Heart right ventricle (tissue), 16 donors: ENCODE results near the gene KIFC3. TPM values are rescaled to one million over a fixed set of nuclear protein-coding genes. Genes with fewer than 3 reads are reported as not detected.

Experiments used
- ATAC-seq, 8 donors: fragments of 200-7000 bp; cut with Tn5 transposase; one replicate each; pipeline ENCODE4 v1.9.1; 2020; ENCODE audit warnings: mild to moderate bottlenecking in 8 of 8, moderate library complexity in 8 of 8, moderate number of reproducible peaks in 1 of 8
- DNase-seq, 2 donors: peaks; one replicate each; pipeline ENCODE4 v3.0.0-alpha.2; 2020
- H3K27ac ChIP-seq, 10 donors: fragments of 200-600 bp; sonication (generic) in 2 of 10; one replicate each; pipeline versions ENCODE4 v1.5.0 to v1.8.0; 2020 to 2022; ENCODE audit warnings: mild to moderate bottlenecking in 3 of 10
- H3K27me3 ChIP-seq, 7 donors: fragments of 200-600 bp; one replicate each; pipeline ENCODE4 v1.8.0; 2021 to 2022; ENCODE audit warnings: mild to moderate bottlenecking in 2 of 7
- H3K36me3 ChIP-seq, 9 donors: fragments of 200-600 bp; sonication (generic) in 1 of 9; one replicate each; pipeline versions ENCODE4 v1.5.0 to v1.8.0; 2020 to 2022; ENCODE audit warnings: mild to moderate bottlenecking in 2 of 9
- H3K4me1 ChIP-seq, 9 donors: fragments of 200-600 bp; sonication (generic) in 1 of 9; one replicate each; pipeline versions ENCODE4 v1.5.0 to v1.8.0; 2020 to 2022; ENCODE audit warnings: mild to moderate bottlenecking in 4 of 9
- H3K4me3 ChIP-seq, 10 donors: fragments of 200-600 bp; sonication (generic) in 2 of 10; one replicate each; pipeline versions ENCODE4 v1.5.0 to v1.8.0; 2020 to 2022; ENCODE audit warnings: mild to moderate bottlenecking in 7 of 10, moderate library complexity in 2 of 10
- H3K9me3 ChIP-seq, 11 donors: fragments of 200-600 bp in 10 of 11; sonication (generic) in 2 of 11; one replicate each; pipeline versions ENCODE4 v1.5.0 to v1.8.0; 2013 to 2022; ENCODE audit warnings: mild to moderate bottlenecking in 2 of 11, control low read depth in 1 of 11, moderate library complexity in 1 of 11
- CTCF ChIP-seq, 9 donors: fragments of 200-600 bp; sonication (generic) in 2 of 9; IDR thresholded peaks; one replicate each; pipeline versions ENCODE4 v1.5.0 to v1.8.0; 2021 to 2022; ENCODE audit warnings: antibody characterized with exemption in 9 of 9, mild to moderate bottlenecking in 5 of 9, moderate library complexity in 1 of 9
- WGBS, 2 donors: extraction: QIAGEN DNeasy Blood & Tissue Kit; methylation state at CpG; one replicate each; pipeline ENCODE4 v1.1.7; 2013; ENCODE audit warnings: inconsistent platforms in 1 of 2; 5-methylcytosine and 5-hydroxymethylcytosine counted together
- intact Hi-C, 10 donors: fragments of 100-400 bp; cut with DNase I; formaldehyde crosslinking; loops; one replicate each; pipeline versions ENCODE4 v1.11.1 to v1.14.2; 2022
- polyA plus RNA-seq, 2 donors: library from polyadenylated mRNA; stranded (reverse); fragments of 200-250 nt; gene quantifications; one replicate each; pipeline ENCODE4 v1.2.3, GENCODE V29; 2013
- total RNA-seq, 10 donors: library from RNA; stranded (reverse); fragmentation: NEBNext Ultra II Directional in 3 of 10; extraction: Animal tissue kit (Norgen Biotek cat#: 25700) in 3 of 10; gene quantifications; one replicate each; pipeline versions ENCODE4 v1.2.1 to v1.2.4, GENCODE V29; 2021 to 2023
- donor health status: Arrhythmogenic right ventricular cardiomyopathy.
- donor health status: ischemic (EF 13 %, LVEDD 7.1; RV severe dilation, severe dysfunction).
- donor health status: healthy with polysubstance abuse.
- donor health status: DM: no; HTN: yes; CAD: no.
- donor health status: DM: no; HTN: no; CAD: no.
- donor health status: ischemic (EF 25% LVEDD 6.9; RV normal size, moderate dysfunction).
- donor health status: ischemic (EF 25% LVEDD 5.7; RV mildly dilated, moderate dysfunction).
- donor health status: healthy.
- donor health status: DM: yes; HTN: yes; CAD: no.
- donor health status: Ischemic cardiomyopathy.
- donor health status: ischemic (EF 35%, LVEDD 5.7; RV mildly dilated, moderate dysfunction).
- donor health status: nonischemic (EF 11% LVEDD 7.7; RV severe dilation, severe dysfunction).
- donor health status: DM: yes; HTN: yes; CAD: no.
- donor health status: PGD.
- donor health status: ischemic (EF 29% LVEDD 5.4; RV normal size, mild dysfunction).
- donor health status: nonischemic (EF 23%, LVEDD 6.1; RV moderate dilation, normal function).

The KIFC3 gene
- total and polyA plus RNA-seq, 12 donors, result 42.5 to 97.4 (median 63.5) TPM

GRCh38 chr16:57756424-57757325 is 45.6 kb downstream of the KIFC3 start:
- ATAC-seq (peak in 2 of 8 donors; percentile 1 to 2), DNase-seq (no peak)
- intact Hi-C loops, result loop anchor here (1.0 to 10.0 kb wide), 11 partner anchors 46 to 251 kb away; partner anchors contain the start of genes USB1 (in 4 of the 10), ZNF319 (in 4 of the 10) and KIFC3 (in 2 of the 10)
- H3K9me3 ChIP-seq, result no peaks in the 10 kb centered on the region
- no peak for TF ChIP-seq CTCF (IDR thresholded peaks at IDR 0.05)
- no peaks in the 10 kb centered on the region for H3K27me3 ChIP-seq
- peaks cover 0 to 90% (median 21%) of the 10 kb centered on the region in 9 donors for H3K36me3 ChIP-seq
- 82 to 85% methylated on average over 15 of the region's 15 CpGs for WGBS, 2 donors
- peak overlapping the region in 3 of 10 donors; percentile 62 to 80 (median 79) for H3K27ac ChIP-seq
- peaks cover 0 to 35% (median 17%) of the 10 kb centered on the region in 9 donors for H3K4me1 ChIP-seq
- no peak overlapping the region for H3K4me3 ChIP-seq

GRCh38 chr16:57755726-57756423 is 46.4 kb downstream of the KIFC3 start:
- Histone ChIP-seq H3K9me3 (no peaks in the 10 kb centered on the region), H3K27me3 (no peaks in the 10 kb centered on the region), H3K27ac (no peak overlapping the region), H3K4me1 (peaks cover 0 to 35% (median 17%) of the 10 kb centered on the region in 9 donors), H3K36me3 (peaks cover 0 to 90% (median 21%) of the 10 kb centered on the region in 9 donors), H3K4me3 (no peak overlapping the region)
- 75 to 77% methylated on average over 18 of the region's 18 CpGs for WGBS, 2 donors
- DNase-seq (no peak), ATAC-seq (no peak)
- intact Hi-C loops, result loop anchor here in 9 of 10 donors (2.0 to 10.0 kb wide), 9 partner anchors 46 to 251 kb away; partner anchors contain the start of genes USB1 (in 4 of the 9), ZNF319 (in 4 of the 9) and KIFC3 (in 2 of the 9)
- TF ChIP-seq CTCF (IDR thresholded peaks at IDR 0.05), result no peak

GRCh38 chr16:57755061-57755684 is 47.1 kb downstream of the KIFC3 start:
- Histone ChIP-seq H3K36me3 (peaks cover 0 to 87% (median 16%) of the 10 kb centered on the region in 9 donors), H3K4me1 (peaks cover 0 to 33% (median 17%) of the 10 kb centered on the region in 9 donors), H3K4me3 (no peak overlapping the region), H3K9me3 (no peaks in the 10 kb centered on the region), H3K27ac (no peak overlapping the region), H3K27me3 (no peaks in the 10 kb centered on the region)
- intact Hi-C loops, result loop anchor here in 7 of 10 donors (5.0 to 10.0 kb wide), 6 partner anchors 47 to 252 kb away; partner anchors contain the start of genes USB1 (in 3 of the 7), ZNF319 (in 3 of the 7) and KIFC3 (in 2 of the 7)
- no peak for TF ChIP-seq CTCF (IDR thresholded peaks at IDR 0.05)
- 86 to 88% methylated on average over 24 of the region's 24 CpGs for WGBS, 2 donors
- ATAC-seq, result no peak
- DNase-seq, result no peak
